GM18858 (cell line): ENCODE measurements around the gene RNF220.

Experiments
- ATAC-seq: cut with Tn5 transposase; IDR thresholded peaks from one replicate; pipeline ENCODE4 v1.9.1; 2021; ENCODE audit not compliant: unreplicated experiment

RNF220 gene

DNA sequence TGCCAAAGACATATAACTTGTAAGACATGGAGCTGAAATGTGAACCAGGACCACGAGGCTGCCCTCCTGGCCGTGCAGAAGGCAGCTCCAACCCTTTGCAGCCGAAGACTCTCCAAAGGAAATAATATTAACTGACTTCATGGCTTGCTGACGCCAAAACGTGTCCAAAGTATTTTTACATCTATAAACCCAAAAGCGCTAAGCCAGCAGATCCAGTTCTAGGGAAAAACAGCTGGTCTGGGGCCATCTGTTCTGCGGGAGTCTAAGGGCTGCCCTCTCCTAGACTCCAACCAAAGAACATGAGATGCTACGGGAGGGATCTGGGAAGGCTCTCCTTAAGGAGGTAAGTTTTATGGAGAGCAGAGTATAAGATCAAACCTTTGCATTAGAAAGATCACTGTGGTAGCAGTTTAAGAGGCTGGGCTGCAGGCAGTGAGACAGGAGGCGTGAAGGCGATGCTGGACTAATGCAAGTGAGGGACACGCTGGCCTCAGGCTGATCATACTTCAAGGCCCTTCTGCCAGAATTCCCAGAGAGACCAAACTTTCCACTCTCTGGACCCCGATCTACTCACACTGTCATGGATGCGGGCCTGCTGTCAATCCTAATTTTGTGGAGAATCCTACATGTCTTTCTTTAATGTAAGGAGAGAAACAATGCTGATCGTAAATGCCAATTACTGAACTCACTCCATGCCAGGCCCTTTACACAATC is 268.1 kb downstream of the RNF220 start:
- no peak for ATAC-seq

DNA sequence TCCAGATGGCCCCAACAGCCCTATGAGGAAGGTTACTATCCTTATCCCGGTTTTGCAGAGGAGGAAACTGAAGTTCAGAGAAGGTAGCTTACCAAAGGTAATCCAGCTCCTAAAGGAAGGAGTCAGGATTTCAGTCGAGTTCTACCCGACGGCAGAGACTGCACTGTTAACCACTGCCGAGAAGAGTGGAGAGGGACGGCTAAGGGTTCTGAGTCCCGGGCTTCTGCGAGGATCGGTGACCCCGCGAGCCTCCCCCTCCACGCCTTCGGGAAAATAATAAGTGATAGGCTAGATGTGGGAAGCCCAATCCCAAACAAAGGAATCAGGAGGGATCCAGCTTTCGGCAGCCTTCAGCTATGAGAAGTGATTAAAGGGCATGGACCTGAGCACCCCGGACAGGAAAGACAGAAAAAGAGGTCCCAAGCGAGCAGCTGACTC is 268.6 kb downstream of the RNF220 start:
- ATAC-seq = no peak

DNA sequence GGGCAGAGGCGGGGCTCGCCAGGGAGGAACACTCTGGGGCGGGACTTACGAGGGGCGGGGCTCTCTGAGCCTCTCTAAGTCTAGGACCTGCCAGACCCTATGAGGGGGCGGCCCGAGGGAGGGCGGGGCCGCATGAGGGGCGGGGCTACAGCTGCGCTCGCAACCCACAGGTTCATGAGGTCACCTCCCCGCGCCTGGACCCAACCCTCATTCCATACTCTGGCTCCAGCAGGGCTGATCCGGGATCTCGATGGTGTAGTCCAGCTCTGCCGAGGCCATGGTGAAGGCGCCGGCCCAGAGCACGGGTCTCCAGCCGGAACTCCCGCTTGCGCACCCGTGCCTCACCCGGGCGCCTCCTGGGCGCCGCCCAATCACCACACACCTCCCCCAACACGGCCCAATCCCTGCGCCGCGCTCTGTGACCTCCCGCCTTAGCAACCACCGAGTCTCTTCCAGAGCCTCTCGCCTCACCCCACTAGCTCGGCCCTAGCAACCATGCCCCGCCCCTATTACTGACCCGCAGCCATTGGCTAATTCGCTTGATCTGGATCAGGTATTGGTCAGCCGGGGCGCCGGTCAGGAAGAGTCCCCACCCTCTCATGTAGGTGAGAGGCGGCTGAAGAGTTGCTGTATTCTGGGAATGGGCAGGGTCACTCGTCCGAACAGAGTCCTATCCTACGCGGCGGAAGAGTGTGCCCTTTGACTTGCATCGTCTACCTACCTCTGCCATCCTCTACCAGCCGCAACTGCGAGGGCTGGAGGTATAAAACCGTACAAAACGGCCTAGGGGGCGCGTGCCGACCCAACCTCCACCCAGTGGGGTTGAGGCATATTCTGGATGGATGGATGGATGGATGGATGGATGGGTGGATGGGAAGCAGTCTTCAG is 269.3 kb downstream of the RNF220 start, which contains the start of the genes ARMH1 and TMEM53:
ARMH1 (plus strand) TSS at position 602 of the 888 bp plus-strand sequence. CDS start 14,984 bp downstream, outside the sequence.
TMEM53 (minus strand) TSS at position 369 of the 888 bp plus-strand sequence; CDS start at position 279, 90 bp downstream.
- ATAC-seq = peak; percentile 76

DNA sequence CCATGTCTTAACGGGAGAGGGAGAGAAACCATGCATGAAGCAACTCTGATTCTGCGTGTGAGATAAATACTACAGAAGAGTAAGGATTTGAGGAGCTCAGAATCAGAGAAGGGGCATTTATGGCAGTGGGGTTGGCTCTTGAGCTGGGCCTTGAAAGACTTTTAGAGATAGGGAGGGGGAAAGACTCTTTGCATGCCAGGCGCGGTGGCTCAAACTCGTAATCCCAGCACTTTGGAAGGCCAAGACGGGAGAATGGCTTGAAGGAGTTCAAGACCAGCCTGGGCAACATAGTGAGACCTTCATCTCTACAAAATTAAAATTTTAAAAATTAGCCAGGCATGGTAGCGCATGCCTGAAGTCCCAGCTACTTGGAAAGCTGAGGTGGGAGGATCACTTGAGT is 270.1 kb downstream of the RNF220 start:
- no peak for ATAC-seq

DNA sequence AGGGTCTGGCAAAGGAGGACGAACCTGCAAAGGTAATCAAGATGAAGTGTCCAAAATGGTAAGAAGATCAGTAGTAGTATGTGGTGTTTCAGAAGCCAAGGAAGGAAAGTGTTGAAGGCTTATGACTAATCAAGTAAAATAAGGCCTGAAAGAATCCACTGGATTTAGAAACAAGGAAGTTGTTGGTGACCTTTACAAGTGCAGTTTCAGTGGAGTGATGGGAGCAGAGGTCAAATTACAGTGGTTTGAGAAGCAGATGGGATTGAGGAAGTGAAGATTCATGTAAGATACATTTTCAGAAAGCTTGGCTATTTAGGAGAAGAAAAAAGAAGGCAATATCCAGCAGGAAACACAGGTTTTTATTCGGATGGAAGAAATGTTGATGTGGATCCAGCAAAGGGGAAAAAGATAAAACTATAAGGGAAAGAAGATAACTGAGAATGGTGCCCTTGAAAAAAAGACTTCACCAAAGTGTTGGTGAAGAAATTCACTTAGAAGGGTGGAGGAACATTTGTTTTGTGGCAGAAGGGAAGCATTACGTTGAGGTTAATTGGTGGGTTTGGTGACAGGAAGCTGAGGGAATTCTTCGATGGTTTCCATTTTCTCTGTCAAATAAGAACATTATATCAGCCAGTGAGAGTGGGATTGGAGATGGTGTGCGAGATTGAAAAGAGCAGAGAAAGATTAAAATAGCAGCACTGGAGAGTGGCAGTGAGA is 271.6 kb downstream of the RNF220 start:
- ATAC-seq = no peak

DNA sequence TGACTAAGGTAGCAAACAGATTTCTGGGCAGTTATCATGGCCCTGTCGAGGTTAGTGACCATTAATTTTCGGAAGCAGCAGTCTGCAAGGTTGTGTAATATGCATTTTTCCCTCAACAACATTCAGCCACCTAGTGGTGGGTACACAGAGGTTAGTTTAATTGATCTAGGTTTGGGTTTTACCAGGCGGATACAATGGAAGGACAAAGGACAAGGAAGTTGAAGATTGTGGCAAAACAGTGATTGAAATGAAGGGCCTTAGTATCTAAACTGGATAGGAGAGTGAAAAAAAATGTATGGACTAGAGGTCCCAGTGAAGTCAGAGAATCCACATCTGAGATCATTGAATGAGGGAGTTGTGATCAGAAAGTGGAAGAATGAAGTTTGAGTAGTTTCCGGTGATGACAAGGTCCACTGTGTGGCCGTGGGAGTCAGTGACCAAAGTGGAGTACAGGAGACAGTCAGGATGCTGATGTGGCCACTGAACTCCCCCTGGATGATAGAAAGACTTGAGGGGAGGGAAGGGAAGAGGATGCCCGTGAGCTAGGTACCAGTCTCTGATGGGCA is 272.2 kb downstream of the RNF220 start:
- no peak for ATAC-seq

DNA sequence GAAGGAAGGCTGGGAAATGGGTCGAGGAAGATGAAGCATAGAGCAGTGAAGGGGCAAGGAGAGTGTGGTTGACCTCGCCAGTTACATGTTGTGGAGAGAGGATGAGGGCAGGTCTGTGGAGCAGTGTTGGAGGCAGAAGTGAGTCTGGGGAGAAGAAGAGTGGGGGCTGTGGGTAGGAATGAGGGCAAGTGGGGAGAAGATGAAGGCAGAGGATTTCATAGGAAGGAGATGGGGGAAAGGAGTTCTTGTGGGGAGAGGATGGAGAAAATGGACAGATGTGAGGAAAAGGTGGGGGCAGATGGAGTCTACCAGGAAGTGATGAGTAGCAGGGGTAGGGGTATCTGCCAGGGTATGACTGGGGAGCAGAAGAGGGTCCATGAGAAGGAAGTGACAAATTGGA is 273.1 kb downstream of the RNF220 start:
- no peak for ATAC-seq

DNA sequence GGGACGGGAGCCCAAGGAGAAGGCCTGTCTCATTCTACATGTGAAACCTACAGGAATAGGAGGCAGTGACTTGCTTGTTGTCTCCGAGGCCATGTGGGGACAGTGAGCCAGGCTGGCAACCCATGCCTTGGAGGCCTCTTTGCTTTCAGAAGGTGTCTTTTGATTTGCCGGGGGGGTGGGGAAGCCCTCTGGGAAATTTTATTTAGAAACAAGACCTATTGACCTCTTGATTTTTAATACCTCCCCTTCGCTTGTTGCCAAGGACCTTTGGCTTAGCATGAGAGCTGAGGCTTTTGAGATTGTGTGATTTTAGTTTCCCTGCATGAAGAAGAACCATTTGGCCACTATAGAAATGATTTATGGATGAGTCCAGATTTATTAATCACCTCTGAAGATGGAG is 273.6 kb downstream of the RNF220 start:
- ATAC-seq = no peak

DNA sequence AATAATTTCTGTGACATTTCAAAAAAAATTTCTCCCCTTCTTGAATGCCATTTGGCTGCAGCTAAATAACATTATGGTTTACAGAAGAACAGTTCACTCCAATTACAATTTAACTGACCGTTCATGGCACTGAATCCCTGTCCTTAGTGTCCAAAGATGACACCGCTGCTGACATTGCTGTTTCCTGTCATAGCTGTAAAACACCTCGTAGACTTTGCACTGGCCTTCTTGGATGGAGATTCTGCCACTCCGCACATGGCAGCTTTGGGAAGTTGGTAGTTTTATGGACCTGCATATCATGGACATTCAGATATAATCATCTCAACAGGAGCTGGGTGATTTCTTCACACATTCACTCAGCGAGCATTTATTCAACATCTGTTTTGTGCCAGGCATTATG is 274.4 kb downstream of the RNF220 start:
- ATAC-seq = no peak

DNA sequence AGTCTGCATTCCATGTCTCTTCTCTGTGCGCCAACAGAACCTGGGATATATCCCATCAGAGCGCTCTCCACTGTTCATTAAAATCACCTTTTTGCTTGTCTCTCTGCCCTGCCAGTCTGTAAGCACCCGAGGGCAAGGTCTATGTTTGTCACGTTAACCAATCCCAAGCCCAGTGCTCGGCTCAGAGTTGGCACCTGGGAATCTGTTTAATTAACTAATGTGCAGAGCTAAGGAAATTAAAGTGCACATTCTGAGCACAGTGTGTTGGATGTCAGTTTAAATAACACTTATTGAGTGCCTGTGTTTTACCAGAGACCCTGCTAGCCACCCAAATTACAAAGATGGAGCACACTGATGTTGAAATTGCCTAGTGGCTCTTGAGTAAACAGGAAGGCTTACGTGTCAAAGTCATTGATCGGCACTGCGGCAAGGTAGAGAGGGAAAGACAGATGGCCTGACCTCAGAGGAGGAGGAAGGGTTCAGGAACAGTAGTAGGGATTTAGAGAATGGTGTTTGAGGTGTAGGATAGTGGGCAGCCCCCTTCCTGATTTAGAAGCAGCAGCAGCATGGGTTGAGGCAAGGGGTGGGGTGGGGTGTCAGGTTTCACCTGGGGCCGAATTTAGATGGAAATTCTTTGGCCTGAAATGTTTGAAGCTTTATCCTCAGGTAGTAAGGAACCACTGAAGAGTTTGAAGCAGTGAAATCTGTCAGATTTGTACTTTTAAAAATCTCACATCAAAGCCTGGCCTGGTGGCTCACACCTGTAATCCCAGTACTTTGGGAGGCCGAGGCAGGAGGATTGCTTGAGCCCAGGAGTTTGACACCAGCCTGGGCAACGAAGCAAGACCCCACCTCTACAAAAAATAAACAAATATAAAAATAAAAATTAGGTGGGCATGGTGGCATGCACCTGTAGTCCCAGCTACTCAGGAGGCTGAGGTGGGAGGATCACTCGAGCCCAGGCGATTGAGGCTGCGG is 277.1 kb downstream of the RNF220 start:
- no peak for ATAC-seq

DNA sequence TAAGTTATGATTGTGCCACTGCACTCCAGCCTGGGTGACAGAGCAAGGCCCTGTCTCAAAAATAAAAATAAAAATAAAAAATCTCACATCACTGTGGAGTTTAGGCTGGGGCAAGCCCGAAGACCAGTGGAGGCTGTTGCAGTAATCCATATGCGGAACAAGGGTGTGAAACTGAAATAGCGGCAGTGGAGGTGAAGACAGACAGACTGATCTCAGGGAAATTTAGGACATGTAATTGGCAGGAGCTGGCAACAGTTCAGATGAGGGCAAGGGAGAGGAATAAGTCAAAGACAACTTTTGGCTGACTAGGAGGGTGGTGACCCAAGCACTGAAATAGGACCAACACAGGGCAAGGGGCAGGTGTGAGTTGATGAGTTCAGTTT is 277.8 kb downstream of the RNF220 start:
- no peak for ATAC-seq

DNA sequence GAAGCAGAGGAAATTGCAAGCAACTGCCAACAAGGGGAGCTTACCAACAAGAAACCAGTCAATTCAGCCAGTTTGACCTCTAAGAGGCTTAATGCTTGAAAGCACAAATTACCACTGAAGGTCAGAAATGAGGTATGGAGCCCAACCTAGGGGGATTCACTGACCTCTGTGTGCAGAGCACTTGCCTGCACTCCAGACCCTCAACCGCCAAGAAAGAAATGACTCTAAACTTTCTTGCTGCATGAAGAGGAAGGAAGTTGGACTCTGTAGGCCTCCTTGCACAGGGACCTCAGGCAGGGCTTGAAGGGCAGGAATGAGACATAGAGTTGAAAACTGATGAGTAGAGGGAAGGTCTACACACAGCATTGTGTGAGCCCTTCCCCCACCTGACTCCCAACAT is 279.5 kb downstream of the RNF220 start:
- ATAC-seq = peak; percentile 76

DNA sequence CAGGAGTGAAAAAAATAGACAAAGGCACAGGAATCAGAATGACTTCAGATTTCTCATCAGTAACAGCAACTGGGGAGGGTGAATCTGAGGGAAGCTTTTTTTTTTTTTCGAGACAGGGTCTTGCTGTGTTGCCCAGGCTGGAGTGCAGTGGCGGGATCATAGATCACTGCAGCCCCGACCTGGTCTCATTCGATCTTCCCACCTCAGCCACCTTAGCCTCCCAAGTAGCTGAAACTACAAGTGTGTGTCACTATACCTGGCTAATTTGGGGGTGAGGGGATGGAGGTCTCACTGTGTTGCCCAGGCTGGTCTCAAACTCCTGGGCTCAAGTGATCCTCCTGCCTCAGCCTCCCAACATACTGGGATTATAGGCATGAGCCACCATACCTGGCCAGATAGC is 280.2 kb downstream of the RNF220 start:
- no peak for ATAC-seq

DNA sequence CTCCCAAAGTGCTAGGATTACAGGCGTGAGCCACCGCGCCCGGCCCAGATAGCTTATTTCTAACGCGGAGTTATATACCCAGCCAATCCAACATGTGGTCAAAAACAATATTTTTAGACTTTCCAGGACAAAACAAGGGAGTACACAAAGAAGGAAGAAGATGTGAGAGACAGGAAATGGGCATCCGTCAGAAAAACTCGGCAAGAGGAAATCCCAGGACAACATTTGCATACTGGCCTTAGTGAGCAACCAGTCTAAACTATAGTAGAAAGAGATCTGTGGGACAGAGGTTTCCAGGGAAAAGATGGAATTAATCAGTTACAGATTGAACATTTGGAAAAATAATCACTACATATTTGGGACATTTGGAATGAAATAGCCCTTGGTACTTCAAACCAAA is 280.8 kb downstream of the RNF220 start:
- ATAC-seq = no peak

DNA sequence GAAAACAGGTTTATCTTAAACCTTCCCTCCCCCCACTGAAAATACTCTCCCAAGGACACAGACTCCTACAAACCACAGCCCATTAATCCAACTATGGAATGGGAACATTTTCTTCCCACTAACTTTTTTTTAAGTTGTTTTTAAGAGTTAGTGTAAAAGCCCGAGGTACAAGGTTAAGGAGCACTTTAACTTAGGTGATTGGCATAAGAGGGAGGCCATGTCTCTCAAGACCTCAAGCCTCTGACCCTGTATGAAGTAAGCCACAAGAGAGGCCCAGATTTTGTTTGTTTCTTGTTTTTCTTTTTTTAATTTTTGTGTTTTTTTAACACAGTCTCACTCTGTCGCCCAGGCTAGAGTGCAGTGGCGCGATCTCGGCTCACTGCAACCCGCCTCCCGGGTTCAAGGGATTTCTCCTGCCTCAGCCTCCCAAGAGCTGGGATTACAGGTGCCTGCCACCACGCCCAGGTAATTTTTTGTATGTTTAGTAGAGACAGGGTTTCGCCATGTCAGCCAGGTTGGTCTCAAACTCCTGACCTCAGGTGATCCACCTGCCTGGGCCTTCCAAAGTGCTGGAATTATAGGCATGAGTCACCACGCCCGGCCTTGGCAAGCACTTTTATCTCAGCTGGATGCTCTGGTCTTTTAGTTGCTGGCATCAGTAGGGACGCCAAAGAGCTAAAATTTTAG is 283.8 kb downstream of the RNF220 start:
- ATAC-seq = no peak

DNA sequence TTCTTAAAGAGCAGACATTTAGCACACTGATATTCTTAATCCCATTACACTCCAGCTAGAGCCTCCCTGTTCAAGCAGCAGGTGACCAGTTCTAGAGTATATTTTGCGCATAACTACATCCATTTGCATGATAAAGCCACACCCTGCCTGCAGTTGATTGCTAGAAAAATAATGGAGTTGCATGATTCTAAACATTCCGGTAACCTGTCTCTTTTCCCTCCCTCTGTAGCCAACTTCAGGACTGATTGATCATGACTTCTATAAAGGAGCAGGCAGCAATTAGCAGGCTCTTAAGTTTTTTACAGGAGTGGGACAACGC is 284.4 kb downstream of the RNF220 start:
- ATAC-seq = no peak

DNA sequence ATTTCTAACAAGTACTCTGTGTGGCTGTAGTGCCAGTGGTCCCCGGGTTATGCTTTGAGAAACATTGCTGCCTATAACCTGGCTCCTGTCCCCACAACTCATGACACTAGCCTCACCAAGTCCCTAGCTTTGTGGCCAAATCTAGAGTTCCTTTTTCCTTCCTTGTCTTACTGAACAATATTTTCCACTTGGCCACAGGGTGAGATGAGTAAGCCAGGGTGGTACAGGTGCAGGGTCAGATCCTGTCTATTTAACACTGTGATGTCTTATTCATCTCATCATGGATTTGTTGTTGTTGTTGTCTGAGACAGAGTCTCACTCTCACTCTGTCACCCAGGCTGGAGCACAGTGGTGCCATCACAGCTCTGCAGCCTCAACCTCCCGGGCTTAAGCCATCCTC is 288.1 kb downstream of the RNF220 start:
- no peak for ATAC-seq

DNA sequence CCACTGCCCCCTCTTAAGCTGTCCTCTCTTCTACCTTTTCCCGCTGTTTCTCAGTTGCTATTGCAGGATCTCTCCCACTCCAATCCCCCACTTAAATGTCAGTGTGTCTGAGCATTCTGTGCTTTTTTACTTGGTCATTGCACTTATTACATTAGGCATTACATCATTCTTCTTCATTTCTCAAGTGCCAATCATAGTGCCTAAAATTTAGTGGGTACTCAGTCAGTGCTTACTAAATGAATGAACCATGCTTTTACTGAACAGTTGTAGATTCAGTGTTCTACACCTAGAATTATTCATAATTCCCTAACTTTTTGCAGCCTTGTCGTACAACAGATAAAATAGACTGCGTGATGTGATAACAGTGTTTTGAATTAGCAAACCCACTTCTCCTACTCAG is 288.8 kb downstream of the RNF220 start:
- ATAC-seq = no peak

DNA sequence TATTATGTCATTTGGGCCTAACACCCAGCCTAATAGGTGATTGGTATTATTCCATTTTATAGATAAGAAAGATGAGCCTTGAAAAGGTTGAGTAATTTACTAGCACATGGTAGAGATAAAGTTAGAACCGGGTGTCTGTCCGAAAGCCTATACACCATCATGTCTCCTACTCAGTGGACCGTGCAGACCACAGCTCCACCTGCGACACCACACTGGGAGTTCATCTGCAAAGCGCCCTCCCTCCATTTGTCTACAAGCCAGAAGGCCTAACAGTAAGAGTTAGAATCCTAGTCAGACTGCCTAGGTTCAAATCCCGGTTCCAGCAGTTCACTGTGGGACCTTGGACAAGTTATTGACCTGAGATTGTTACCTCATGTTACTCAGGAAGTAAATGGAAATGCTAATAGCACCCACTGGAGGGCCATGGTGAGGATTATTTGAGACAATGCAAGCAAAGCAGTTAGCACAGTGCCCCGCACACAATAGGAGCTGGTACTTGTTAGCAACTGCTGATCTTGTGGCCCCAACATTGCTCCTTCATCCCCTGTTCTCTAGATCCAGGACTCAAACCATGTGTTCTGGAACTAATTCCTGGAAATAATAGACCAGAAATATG is 289.9 kb downstream of the RNF220 start:
- ATAC-seq = peak; percentile 50
